Measurements from ENCODE around the gene HMGCLL1.

HMGCLL1 gene

GRCh38 chr6:55438203-55438602 lies 140.8 kb downstream of the HMGCLL1 start:
- no peak for DNase-seq

GRCh38 chr6:55437141-55437540 lies 141.9 kb downstream of the HMGCLL1 start:
- no peak for DNase-seq

GRCh38 chr6:55433446-55434130 lies 145.4 kb downstream of the HMGCLL1 start:
- DNase-seq = no peak

GRCh38 chr6:55423933-55424332 lies 155.1 kb downstream of the HMGCLL1 start:
- no peak for DNase-seq

GRCh38 chr6:55410674-55411073 lies 168.3 kb downstream of the HMGCLL1 start:
- no peak for DNase-seq

GRCh38 chr6:55405474-55406235 lies 173.3 kb downstream of the HMGCLL1 start:
- DNase-seq = no peak

GRCh38 chr6:55399351-55399750 lies 179.6 kb downstream of the HMGCLL1 start:
- no peak for DNase-seq

GRCh38 chr6:55397986-55398385 lies 181.0 kb downstream of the HMGCLL1 start:
- no peak for DNase-seq

- no peak for DNase-seq
Measured at GRCh38 chr6:55395871-55396270, 183.1 kb downstream of the HMGCLL1 start.

GRCh38 chr6:55388211-55388610 lies 190.8 kb downstream of the HMGCLL1 start:
- DNase-seq = no peak

Data from CD4-positive, alpha-beta T cell treated with Interleukin-4 for 4 hours (primary cell).